HG02973 (cell line): ENCODE measurements around the gene STK39.

Experiments
- ATAC-seq: cut with Tn5 transposase; IDR thresholded peaks from one replicate; pipeline ENCODE4 v1.9.1; 2021; ENCODE audit warnings: moderate library complexity; ENCODE audit not compliant: unreplicated experiment

STK39 gene

DNA sequence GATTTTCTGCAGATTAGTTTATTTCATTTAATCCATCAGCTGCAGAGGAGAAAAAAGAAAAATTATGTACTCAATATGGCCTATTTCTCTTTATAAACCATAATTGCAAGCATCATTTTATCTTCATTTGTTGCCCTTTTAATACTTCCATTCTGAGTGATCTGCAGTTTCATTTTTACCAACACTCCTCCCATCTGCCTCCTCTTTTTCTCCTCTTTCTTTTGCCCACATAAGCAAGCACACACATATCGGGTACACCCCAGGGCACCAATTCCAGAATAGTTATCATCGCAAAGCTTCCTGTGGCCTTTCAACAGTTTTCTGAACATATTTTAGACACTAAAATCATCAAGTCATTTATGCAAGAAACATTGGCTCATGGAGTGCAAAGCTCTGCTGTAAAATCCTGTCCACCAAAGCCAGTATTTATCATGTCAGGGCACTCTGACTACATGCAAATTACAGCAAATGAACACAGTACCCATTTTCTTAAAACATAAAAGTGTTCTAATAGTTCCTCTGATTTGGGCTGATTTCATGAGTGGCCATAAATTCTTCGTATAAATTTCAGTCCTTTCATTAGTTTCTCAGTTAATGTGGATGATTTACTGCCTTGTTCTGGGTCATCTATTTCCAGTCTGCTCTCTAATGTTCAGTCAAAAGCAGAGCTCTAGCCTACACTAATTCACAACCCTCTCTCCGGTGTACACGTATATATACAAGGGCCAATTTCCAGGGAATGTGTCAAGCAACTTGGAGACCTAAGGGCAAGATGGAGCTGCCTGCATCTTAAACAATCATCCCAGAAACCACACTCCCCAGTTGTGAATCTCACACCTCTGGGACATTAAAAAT is 281.3 kb downstream of the STK39 start:
- ATAC-seq = no peak

DNA sequence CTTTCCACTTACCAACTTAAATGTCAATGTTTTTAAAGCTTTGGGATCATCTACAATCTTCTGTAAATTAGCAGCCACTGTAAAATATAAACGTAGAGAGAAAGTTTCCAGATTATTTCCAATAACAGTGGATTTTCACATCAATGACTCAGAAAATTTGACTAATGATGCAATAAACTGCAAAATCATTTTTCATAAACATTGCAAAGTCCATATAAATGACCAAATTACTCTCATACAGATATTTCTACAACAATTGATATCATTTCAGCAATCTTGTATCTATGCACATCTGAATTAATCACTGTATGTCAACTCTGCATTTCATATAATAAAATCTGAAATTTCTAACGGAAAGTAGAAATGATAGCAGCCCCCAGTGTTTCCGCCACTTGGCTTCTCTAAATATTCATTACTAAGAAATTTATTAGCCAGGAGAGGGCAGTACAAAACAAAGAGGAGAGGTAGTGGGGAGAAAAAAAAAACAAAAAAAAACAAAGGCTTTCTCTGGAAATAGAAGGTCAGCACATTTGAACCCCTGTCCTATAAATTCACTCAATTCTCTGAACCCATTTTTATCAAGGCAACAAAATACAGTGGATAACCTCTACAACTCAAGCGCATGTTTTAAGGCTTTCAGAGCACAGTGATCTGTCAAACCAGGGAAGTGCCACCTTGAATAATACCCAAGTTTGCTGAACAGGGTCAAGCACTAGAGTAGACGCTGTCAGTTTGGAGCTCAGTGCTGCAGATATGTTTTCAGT is 282.6 kb downstream of the STK39 start:
- no peak for ATAC-seq

DNA sequence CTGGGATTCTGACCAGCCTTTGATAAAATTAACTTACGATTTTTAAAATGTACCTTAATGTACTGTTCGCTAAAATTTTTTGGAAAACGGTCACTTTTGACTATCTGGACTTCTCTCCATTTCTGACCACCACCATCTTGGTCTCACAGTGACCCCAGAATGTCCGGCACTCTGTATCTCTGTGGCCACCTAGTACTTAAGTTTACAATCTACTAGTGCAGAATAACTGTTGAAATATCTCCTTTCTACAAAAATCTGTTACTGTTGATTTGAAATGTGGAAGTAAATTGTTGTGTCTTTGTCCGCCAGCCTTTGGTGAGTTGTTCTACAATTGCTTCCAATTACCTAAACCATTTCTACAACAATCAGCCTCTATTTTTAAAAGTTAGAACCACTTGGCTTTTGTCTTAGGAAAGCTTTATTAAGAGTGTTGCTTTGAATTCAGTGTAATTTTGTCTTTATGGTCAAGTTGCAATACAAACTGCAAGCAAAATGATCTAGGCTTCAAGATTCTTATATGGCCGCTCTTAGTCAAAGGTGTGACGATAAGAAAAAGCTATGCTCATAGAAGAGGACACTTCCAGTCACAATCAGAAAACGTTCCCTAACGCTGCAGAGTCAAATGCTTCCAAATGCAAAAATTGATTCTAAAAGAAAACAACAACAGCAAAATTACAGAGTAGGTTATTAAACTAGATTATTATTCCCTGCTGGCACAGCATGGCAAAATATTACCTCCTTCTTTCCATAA is 283.3 kb downstream of the STK39 start:
- no peak for ATAC-seq

DNA sequence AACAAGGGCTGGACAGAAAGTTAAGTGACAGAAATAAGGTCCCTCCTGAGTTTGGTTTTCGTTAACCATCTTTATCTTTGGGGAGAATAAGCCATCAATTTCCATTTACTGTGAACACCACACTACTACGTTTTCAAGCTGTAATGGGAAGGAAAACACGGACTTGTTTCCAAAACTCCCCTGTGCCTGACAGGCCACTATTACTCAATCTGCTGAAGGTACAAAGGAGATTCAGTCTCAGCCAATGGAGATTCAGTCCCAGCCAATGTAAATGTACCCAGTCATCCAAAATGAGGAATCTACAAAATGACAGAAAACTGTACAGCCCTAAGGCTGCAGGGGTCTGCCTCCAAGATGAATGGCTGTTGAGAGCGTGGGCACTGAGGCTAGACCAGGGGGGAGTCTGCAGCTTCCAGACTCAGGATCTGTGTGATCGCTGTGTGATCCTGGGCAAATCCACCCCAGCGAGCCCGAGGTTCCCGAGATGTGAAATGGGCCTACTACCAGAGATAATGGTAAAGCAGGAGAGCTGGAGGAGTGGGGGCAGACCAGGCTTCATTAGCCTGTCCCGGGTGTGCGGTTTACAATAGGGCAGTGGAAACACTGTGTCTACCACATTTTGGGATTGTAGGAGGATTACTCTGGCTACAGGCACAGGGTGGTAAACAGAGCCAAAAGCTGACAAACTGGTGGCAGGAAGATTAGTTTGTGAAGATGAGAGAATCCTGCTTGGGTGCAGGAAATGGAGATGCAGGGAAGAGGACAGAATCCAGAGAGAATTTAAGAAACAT is 284.8 kb downstream of the STK39 start:
- no peak for ATAC-seq

DNA sequence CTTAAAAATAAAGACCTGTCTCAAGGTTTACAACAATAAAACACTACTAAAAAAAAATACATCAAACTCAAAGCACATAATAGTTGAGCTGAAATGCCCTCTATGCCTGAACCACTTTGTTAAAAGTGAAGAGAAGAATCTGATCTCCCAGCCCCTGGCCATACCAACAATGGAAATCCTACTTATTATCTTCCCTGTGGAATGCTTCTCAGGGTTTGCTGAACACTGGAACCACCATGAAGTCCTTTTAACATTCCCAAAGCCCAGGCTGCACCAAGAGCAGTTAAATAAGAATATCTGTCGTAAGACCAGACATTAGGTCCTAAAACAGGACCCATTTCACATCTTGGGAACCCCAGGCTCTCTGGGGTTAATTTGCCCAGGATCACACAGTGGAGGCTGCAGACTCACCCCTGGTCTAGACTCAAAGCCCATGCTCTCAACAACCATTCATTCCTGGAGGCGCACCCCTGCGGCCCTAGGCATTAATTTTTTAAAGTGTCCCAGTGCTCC is 285.8 kb downstream of the STK39 start:
- ATAC-seq = no peak

DNA sequence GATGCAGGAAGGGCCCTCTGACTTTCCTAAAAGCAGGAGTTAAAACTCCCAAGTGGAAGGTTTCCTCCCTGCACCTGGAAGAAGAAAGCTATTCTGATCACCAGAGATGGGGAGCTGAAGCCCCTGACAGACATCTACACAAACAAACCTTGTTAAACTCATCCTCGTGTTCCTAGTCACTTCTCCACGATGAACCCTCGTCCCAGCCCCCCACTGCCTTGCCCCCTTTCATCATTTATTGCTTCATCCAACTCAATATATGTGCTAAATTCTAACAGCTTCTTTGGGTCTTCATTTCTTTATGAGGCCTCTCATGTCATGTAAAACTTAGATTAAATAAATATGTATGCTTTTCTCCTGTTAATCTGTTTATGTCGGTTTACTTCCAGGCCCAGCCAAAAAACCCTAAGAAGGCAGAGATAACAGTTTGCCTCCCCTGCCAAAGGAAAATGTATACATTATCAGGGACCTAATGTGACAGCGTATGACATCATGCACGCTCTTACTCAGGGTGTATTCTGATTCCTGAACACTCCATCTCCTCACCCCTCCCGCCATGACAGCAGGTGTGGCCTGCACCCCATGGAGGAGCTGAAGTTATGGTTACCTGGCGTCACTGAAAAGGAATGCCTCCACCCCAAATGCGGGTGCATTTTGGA is 287.2 kb downstream of the STK39 start:
- ATAC-seq = no peak

- ATAC-seq = no peak
These were observed 289.7 kb downstream of the STK39 start for GRCh38 chr2:167957662-167958061.

- ATAC-seq = no peak
These were observed 292.0 kb downstream of the STK39 start for GRCh38 chr2:167955264-167955906.

GRCh38 chr2:167954495-167954894 is 292.9 kb downstream of the STK39 start:
- no peak for ATAC-seq

GRCh38 chr2:167953776-167954175 is 293.6 kb downstream of the STK39 start:
- no peak for ATAC-seq

DNA sequence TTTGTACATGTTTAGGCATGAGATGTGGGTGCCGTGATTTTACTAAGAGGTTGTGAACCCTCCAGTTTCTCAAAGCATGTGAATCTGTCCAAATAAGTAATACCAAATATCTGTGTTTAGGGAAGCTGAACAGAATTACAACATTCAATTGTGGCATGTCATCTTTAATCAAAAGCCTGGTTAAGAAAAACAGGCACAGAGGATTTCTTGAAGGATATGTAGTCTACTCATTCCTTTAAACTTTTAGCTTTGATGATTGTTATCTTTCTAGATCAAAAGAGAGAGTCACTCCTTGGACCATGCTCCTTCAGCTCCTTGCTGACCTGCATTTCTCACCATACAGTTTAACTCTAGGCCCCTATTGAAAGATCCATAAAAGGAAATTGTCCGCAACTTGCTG is 296.8 kb downstream of the STK39 start:
- no peak for ATAC-seq

- ATAC-seq = no peak
These were observed 301.0 kb downstream of the STK39 start for GRCh38 chr2:167946441-167946841.

- ATAC-seq = no peak
These were observed 301.6 kb downstream of the STK39 start for GRCh38 chr2:167945660-167946368.

DNA sequence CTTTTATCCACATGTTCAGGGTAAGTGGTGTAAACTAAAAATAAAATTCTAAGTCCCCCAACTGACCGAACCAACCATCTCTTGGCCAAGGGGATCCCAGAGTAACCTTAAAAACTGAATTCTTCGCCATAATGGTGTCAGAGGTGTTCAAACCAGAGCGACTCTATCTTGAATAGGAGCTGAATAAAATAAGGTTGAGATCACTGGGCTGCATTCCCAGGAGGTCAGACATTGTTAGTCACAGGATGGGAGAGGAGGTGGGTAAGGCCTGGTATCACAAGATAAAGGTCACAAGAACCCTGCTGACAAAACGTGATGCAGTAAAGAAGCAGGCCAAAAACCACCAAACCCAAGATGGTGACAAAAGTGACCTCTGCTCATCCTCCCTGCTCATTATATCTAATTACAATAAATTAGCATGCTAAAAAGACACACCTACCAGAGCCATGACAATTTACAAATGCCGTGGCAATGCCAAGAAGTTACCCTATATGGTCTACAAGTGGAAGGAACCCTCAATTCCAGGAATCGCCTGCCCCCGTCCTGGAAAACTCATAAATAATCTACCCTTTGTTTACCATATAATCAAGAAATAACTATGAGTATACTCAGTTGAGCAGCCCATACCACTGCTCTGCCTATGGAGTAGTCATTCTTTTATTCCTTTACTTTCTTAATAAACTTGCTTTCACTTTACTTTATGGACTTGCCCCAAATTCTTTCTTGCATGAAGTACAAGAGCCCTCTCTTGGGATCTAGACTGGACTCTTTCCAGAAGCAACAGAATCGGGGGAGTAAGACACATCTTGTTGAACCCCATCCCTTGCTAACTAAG is 302.4 kb downstream of the STK39 start:
- ATAC-seq = no peak

DNA sequence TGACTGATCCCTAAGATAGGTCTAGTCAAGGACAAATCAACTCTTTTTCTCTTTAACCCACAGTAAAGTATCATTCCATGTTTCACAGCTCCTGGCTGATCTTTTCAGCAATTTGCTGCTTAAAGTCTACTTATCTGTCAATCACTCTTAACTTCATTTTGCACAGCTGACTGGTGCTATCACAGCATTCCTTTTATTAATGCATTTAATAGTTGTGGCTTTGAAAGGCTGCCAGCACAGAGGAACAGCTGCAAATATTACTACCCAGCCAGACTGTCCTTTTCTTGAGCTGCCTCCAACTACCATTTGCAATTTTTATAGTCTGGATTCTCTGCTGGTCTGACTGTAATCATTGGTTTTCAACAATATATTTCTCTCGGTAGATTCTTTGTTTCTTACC is 303.5 kb downstream of the STK39 start:
- ATAC-seq = no peak

DNA sequence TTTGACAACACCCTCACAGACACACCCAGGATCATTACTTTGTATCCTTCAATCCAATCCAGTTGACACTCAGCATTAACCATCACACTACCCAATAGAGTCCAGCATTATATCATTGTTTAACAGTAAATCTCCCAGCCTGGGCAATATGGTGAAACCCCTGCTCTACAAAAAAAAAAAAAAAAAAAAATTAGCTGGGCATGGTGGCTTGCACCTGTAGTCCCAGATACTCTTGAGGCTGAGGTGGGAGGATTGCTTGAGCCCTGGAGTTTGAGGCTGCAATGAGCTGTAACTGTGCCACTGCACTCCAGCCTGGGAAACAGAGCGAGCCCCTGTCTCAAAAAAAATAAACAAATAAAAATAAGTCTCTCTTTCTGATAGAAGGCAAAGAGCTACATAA is 304.0 kb downstream of the STK39 start:
- no peak for ATAC-seq

DNA sequence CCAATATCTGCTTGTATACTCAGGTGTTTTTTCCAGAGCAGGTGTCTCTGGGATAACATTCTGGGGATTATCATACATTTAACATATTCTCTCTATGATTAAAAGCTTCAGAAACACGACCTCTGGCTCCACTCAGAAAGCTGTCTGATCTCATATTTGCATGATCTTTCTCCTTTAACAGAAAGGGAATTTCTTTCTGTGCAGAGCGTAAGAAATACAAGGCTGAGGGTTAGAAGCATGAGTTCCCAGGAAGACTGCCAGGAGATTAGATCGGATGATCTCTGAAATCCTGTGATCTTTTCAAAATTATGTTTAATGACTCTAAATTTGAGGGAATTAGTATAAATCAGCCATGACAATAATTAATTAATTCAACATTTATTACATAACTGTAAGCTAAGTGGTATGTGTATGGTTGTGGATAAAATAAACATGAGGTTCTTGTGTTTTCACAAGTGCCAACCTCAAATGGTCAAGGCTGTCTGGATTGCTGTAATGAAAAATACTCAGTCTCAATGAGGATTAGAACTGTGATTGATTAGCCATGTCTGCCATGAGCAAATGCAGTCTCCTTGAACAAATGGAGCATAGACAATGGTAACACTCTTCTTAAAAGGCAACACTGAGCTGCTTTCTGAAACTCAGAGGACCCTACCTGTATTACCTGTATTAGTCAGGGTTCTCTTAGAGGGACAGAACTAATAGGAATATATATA is 304.9 kb downstream of the STK39 start:
- ATAC-seq = no peak
